GM18951 (cell line): ENCODE results near the gene CLRN2.

Experiments used
- POLR2A ChIP-seq: IDR thresholded peaks from 4 replicates; pipeline ENCODE4 v1.6.1; 2011; ENCODE audit warnings: mild to moderate bottlenecking; ENCODE audit not compliant: insufficient read length, insufficient read depth; ENCODE audit errors: extremely low read depth
- in situ Hi-C: fragments of 300-500 bp; cut with MboI; formaldehyde crosslinking; loops from one replicate; pipeline ENCODE4 v1.12.0; 2022; ENCODE audit warnings: low sequenced_read_pairs, mixed read lengths, inconsistent platforms; ENCODE audit not compliant: unreplicated experiment

CLRN2 gene, protein sequence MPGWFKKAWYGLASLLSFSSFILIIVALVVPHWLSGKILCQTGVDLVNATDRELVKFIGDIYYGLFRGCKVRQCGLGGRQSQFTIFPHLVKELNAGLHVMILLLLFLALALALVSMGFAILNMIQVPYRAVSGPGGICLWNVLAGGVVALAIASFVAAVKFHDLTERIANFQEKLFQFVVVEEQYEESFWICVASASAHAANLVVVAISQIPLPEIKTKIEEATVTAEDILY

GRCh38 chr4:17514865-17515264 is at the start of gene CLRN2:
CLRN2 (plus strand) TSS chr4:17515165; CDS start chr4:17515267, 102 bp downstream.
- in situ Hi-C loops: no loop called here
- TF ChIP-seq POLR2A: no peak

- no peak for TF ChIP-seq POLR2A
- in situ Hi-C loops: loop anchor here (25.0 kb wide), 1 partner anchor 1181 kb away; no protein-coding TSS in a partner anchor
These were observed 46.2 kb upstream of the CLRN2 start for GRCh38 chr4:17468619-17469221.

- no peak for TF ChIP-seq POLR2A
- in situ Hi-C loops: loop anchor here (25.0 kb wide), 1 partner anchor 1183 kb away; no protein-coding TSS in a partner anchor
These were observed 44.9 kb upstream of the CLRN2 start for GRCh38 chr4:17469931-17470674.

GRCh38 chr4:17475481-17475880 is 39.5 kb upstream of the CLRN2 start:
- TF ChIP-seq POLR2A: no peak
- in situ Hi-C loops: no loop called here

DNA sequence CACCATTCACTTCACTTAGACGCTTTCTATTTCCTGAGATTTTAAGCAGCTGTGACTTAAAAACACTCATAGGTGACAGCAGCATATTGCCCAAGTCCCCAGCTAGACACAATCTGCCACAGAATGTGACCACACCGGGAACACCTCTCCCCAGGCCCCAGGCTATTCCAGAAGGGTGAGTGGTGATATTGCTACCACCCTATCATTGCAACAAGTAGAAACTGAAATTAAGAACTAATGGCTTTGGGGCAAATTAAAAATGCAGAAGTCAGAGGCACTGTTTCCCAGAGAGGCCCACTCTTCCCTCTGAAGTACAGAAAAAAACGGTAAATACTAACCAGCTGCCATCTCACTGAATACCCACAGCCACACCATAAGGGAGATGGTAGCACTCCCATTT is 38.1 kb upstream of the CLRN2 start:
- in situ Hi-C loops: no loop called here
- no peak for TF ChIP-seq POLR2A

GRCh38 chr4:17477774-17478472 is 37.0 kb upstream of the CLRN2 start:
- TF ChIP-seq POLR2A: no peak
- in situ Hi-C loops: no loop called here

- TF ChIP-seq POLR2A: no peak
- in situ Hi-C loops: no loop called here
These were observed 34.6 kb upstream of the CLRN2 start for GRCh38 chr4:17480210-17480927.

DNA sequence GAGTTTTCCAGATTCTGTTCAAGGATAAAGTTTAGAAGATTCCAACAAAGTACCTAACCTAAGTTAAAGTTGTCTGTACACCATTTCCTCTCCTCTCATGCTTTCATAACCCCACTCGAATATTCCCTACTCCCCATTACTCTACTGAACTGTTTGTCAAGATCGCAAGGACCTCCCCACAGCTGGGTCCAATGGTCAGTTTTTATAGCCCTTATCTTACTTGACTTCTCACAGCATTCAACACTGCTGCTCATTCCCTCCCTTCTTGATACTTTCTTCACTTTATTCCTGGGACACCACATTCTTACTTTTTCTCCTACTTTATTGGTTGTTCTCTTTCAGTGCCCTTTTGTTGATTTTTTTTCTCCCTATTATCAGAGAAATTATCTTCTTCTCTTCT is 34.0 kb upstream of the CLRN2 start:
- TF ChIP-seq POLR2A: no peak
- in situ Hi-C loops: no loop called here

DNA sequence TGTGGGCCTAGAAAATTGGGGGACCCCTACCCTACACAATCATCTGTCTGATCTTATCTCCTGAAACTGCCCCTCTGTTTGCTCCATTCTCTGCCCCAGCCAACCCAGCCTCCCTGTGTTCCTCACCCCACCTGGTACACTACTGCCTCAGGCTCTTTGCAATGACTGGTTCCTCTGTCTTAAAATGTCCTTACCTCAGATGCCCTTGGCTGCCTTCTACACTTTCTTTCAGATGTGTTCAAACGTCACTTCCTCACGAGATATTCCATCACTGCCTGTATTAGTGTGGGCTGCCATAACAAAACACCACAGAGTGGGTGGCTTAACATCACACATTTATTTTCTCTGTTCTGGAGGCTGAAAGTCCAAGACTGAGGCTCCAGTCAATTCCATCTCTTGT is 32.2 kb upstream of the CLRN2 start:
- in situ Hi-C loops: no loop called here
- TF ChIP-seq POLR2A: no peak

- in situ Hi-C loops: no loop called here
- no peak for TF ChIP-seq POLR2A
These were observed 25.8 kb upstream of the CLRN2 start for GRCh38 chr4:17489123-17489522.

DNA sequence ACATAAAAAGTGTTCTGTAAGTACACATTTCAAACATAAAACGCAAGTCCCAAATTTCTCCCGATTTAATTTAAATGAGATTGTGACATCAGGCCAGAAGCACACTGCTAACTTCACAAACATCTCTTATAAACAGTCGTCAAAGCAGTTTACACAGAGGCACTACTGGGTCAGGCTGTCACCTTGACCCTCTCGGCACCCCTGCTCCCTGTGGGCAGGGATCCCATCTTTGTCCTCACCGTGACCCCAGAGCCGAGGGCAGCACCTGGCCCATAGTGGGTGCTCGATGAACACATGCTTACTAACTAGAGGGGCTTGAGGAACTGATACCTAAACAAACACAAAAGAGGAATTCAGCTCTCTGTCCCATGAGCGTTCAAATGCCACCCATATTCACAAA is 25.2 kb upstream of the CLRN2 start:
- no peak for TF ChIP-seq POLR2A

DNA sequence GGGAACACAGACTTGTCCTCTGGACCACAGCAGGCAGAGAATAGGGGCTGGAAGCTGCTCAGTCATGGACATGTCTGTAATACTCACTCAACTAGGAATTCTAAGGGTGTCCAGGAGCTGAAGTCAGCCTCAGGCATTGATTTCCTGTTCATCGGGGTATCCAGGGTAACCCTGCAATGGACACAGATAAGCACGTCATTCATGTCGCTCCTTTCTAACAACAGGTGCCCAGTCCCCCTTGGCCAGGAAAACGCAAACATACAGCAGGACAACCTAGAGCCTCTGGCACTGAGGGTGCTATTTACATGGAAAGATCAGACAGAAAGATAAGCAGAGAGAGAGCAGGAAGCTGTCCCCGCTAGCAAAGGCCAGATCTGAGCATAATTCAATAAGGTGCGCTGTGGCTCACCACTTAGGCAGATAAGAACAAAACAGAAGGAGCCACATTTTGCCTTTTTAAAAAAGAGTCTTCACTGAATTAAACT is 24.3 kb upstream of the CLRN2 start:
- no peak for TF ChIP-seq POLR2A
- in situ Hi-C loops: no loop called here

More for the DNA sequence above, 25.2 kb upstream of the CLRN2 start:
- in situ Hi-C loops: no loop called here

DNA sequence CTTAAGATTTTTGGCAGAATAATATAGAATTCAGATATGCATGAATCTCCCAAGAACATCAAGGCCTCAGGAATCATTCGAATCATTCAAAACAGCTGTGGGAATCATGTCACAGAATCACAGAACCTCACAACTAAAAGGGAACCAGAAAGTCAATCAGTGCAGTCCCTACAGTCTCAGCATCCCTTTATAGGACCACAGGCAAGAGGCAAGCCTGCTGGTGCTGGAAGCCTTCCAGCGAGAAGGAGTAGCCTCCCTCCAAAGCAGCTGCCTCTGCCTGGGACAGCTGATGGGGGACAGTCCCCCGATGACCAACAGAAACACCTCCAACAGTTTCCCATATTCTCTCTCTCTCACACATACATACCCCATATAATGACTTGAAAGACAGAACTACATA is 23.8 kb upstream of the CLRN2 start:
- TF ChIP-seq POLR2A: no peak
- in situ Hi-C loops: no loop called here
